ENCODE results near the gene MAP3K5. TPM values are rescaled to one million over a fixed set of nuclear protein-coding genes. Genes with fewer than 3 reads are reported as not detected.

Gene MAP3K5
- total and polyA plus RNA-seq, 4 donors: 7.5 to 28.3 (median 22.8) TPM

- DNase-seq: no peak
- H3K27me3 ChIP-seq (ENCODE audit: control insufficient read depth in 3 of 3, insufficient read depth in 3 of 3, low read length in 2 of 3): no peaks in the 10 kb centered on the region
- peaks cover 0 to 2% (median 0%) of the 10 kb centered on the region in 4 donors for H3K36me3 ChIP-seq (ENCODE audit: control insufficient read depth in 4 of 4, insufficient read depth in 4 of 4, low read length in 4 of 4)
- H3K27ac ChIP-seq (ENCODE audit: low read depth in 1 of 2, low read length in 1 of 2): no peak overlapping the region
- TF ChIP-seq CTCF (IDR thresholded peaks at IDR 0.05; ENCODE audit: control extremely low read depth, extremely low read depth): no peak
- peaks cover 0 to 14% (median 0%) of the 10 kb centered on the region in 5 donors for H3K4me1 ChIP-seq (ENCODE audit: control insufficient read depth in 5 of 5, insufficient read depth in 5 of 5, low read length in 5 of 5)
- no peak overlapping the region for H3K4me3 ChIP-seq
- H3K9ac ChIP-seq (ENCODE audit: insufficient read depth in 1 of 2, low read length in 2 of 2): no peak overlapping the region
- no peak for ATAC-seq (ENCODE audit: insufficient read depth, low FRiP score)
- 96 to 100% methylated on average over 1 of the region's 1 CpG for WGBS, 2 donors
- H3K9me3 ChIP-seq (ENCODE audit: control insufficient read depth in 4 of 4, insufficient read depth in 3 of 4, low read length in 3 of 4): no peaks in the 10 kb centered on the region
These were observed 180.5 kb downstream of the MAP3K5 start for GRCh38 chr6:136611746-136612145.

GRCh38 chr6:136611133-136611532 is 181.1 kb downstream of the MAP3K5 start:
- DNase-seq (no peak), ATAC-seq (ENCODE audit: insufficient read depth, low FRiP score) (no peak)
- Histone ChIP-seq H3K9ac (ENCODE audit: insufficient read depth in 1 of 2, low read length in 2 of 2) (no peak overlapping the region), H3K27ac (ENCODE audit: low read depth in 1 of 2, low read length in 1 of 2) (no peak overlapping the region), H3K4me3 (no peak overlapping the region), H3K9me3 (ENCODE audit: control insufficient read depth in 4 of 4, insufficient read depth in 3 of 4, low read length in 3 of 4) (no peaks in the 10 kb centered on the region), H3K36me3 (ENCODE audit: control insufficient read depth in 4 of 4, insufficient read depth in 4 of 4, low read length in 4 of 4) (peaks cover 0 to 2% (median 0%) of the 10 kb centered on the region in 4 donors), H3K4me1 (ENCODE audit: control insufficient read depth in 5 of 5, insufficient read depth in 5 of 5, low read length in 5 of 5) (peaks cover 0 to 14% (median 0%) of the 10 kb centered on the region in 5 donors), H3K27me3 (ENCODE audit: control insufficient read depth in 3 of 3, insufficient read depth in 3 of 3, low read length in 2 of 3) (no peaks in the 10 kb centered on the region)
- WGBS, 2 donors: 71 to 76% methylated on average over 2 of the region's 2 CpGs
- no peak for TF ChIP-seq CTCF (IDR thresholded peaks at IDR 0.05; ENCODE audit: control extremely low read depth, extremely low read depth)

GRCh38 chr6:136609873-136610706 is 182.2 kb downstream of the MAP3K5 start:
- DNase-seq: peak in 2 of 3 donors; percentile 30 to 32
- Histone ChIP-seq H3K4me1 (ENCODE audit: control insufficient read depth in 5 of 5, insufficient read depth in 5 of 5, low read length in 5 of 5) (peaks cover 0 to 10% (median 0%) of the 10 kb centered on the region in 5 donors), H3K36me3 (ENCODE audit: control insufficient read depth in 4 of 4, insufficient read depth in 4 of 4, low read length in 4 of 4) (peaks cover 0 to 2% (median 0%) of the 10 kb centered on the region in 4 donors), H3K27me3 (ENCODE audit: control insufficient read depth in 3 of 3, insufficient read depth in 3 of 3, low read length in 2 of 3) (no peaks in the 10 kb centered on the region), H3K9ac (ENCODE audit: insufficient read depth in 1 of 2, low read length in 2 of 2) (no peak overlapping the region), H3K27ac (ENCODE audit: low read depth in 1 of 2, low read length in 1 of 2) (peak overlapping the region; percentile 17 to 78), H3K9me3 (ENCODE audit: control insufficient read depth in 4 of 4, insufficient read depth in 3 of 4, low read length in 3 of 4) (no peaks in the 10 kb centered on the region), H3K4me3 (no peak overlapping the region)
- 24 to 25% methylated on average over 4 of the region's 4 CpGs for WGBS, 2 donors
- ATAC-seq (ENCODE audit: insufficient read depth, low FRiP score): peak; percentile 89
- no peak for TF ChIP-seq CTCF (IDR thresholded peaks at IDR 0.05; ENCODE audit: control extremely low read depth, extremely low read depth)

Data from lung (tissue), 12 donors.